Measurements from ENCODE around the gene ZNF638. TPM values are rescaled to one million over a fixed set of nuclear protein-coding genes. Genes with fewer than 3 reads are reported as not detected.
A peak's percentile ranks its signal among the peaks of the same experiment; 100 is the strongest.

ZNF638 gene
- total and polyA plus RNA-seq, 2 of the 4 experiments (the other 2 are of a cell fraction): 46.4 to 129 TPM

- in situ Hi-C loops (cut with MboI; ENCODE audit: low sequenced_read_pairs) (no loop called here), intact Hi-C loops (cut with micrococcal nuclease) (no loop called here), dilution Hi-C loops (cut with HindIII; ENCODE audit: low sequenced_read_pairs, unreplicated experiment) (no loop called here)
- Histone ChIP-seq H4K20me1 (ENCODE audit: insufficient read depth, low read length) (no peaks in the 10 kb centered on the region), H3K9me3 (ENCODE audit: control insufficient read depth, insufficient read depth, low read length) (peaks cover 4% of the 10 kb centered on the region), H3K27ac (ENCODE audit: insufficient read depth, low read length) (no peak overlapping the region), H3K23ac (ENCODE audit: low read depth, low read length) (no peak overlapping the region), H2BK5ac (ENCODE audit: low read depth, low read length, poor library complexity, severe bottlenecking) (no peak overlapping the region), H2BK20ac (ENCODE audit: low read depth, low read length) (no peak overlapping the region), H4K5ac (ENCODE audit: low read depth, low read length) (no peak overlapping the region), H3K18ac (ENCODE audit: low read depth, low read length) (no peak overlapping the region), H4K8ac (ENCODE audit: low read depth in 2 of 2, low read length in 2 of 2) (no peak overlapping the region), H3K4me1 (ENCODE audit: control insufficient read depth, insufficient read depth, low read length) (peaks cover 5% of the 10 kb centered on the region; the same call in 1 of the 2 replicates), H3K14ac (replicated peaks; ENCODE audit: low read depth, low read length) (no peak overlapping the region), H3K27me3 (ENCODE audit: control insufficient read depth, insufficient read depth, low read length) (peaks cover 35% of the 10 kb centered on the region), H3K79me1 (ENCODE audit: low read depth in 1 of 2, low read length in 2 of 2) (no peaks in the 10 kb centered on the region), H3K4ac (ENCODE audit: low read depth, low read length) (no peak overlapping the region), H4K91ac (ENCODE audit: insufficient read depth, low read depth, low read length) (no peak overlapping the region), H3K9me1 (ENCODE audit: insufficient read depth, low read length) (no peaks in the 10 kb centered on the region; the same call in 1 of the 2 replicates), H3K9ac (ENCODE audit: low read depth, low read length) (no peak overlapping the region), H2AK9ac (replicated peaks; ENCODE audit: low read depth, low read length, poor library complexity) (no peak overlapping the region), H2AK5ac (ENCODE audit: low read depth, low read length) (no peak overlapping the region), H2BK120ac (ENCODE audit: low read depth, low read length) (no peak overlapping the region), H3K56ac (ENCODE audit: extremely low read depth, insufficient read depth, low read length) (no peak overlapping the region), H2BK15ac (ENCODE audit: low read depth, low read length) (no peak overlapping the region), H3K4me3 (ENCODE audit: insufficient read depth, low read depth, low read length) (no peak overlapping the region), H3K4me2 (ENCODE audit: low read depth, low read length) (no peak overlapping the region), H3K36me3 (ENCODE audit: control insufficient read depth, insufficient read depth, low read length) (no peaks in the 10 kb centered on the region), H2AFZ (replicated peaks; ENCODE audit: low read length, poor library complexity) (peak overlapping the region; percentile 24)
- no peak for TF ChIP-seq FOS (IDR thresholded peaks at IDR 0.05; ENCODE audit: low read depth, low read length)
- no peak for TF ChIP-seq SMC3 (IDR thresholded peaks at IDR 0.05; ENCODE audit: low read depth, low read length)
- TF ChIP-seq RCOR1 (IDR thresholded peaks at IDR 0.05; ENCODE audit: insufficient replicate concordance, low read length): no peak
- TF ChIP-seq NFE2L2 (IDR thresholded peaks at IDR 0.05; ENCODE audit: low read depth, low read length): no peak
- no peak for TF ChIP-seq POLR2A (IDR thresholded peaks at IDR 0.05; ENCODE audit: low read depth, low read length)
- no peak for TF ChIP-seq MAZ (IDR thresholded peaks at IDR 0.05; ENCODE audit: borderline replicate concordance, low read depth, low read length)
- no peak for TF ChIP-seq CTCF (conservative IDR thresholded peaks at IDR 0.05; ENCODE audit: low read depth, low read length)
- no peak for TF ChIP-seq CEBPB (IDR thresholded peaks at IDR 0.05; ENCODE audit: low read depth, low read length)
- no peak for TF ChIP-seq MXI1 (IDR thresholded peaks at IDR 0.05; ENCODE audit: borderline replicate concordance, low read depth, low read length)
- TF ChIP-seq RAD21 (IDR thresholded peaks at IDR 0.05; ENCODE audit: low read length): no peak
- TF ChIP-seq USF2 (IDR thresholded peaks at IDR 0.05; ENCODE audit: low read depth, low read length): no peak
- TF ChIP-seq ELK1 (IDR thresholded peaks at IDR 0.05; ENCODE audit: borderline replicate concordance, low read depth, low read length): no peak
- TF ChIP-seq BHLHE40 (IDR thresholded peaks at IDR 0.05; ENCODE audit: low read depth, low read length): no peak
- TF ChIP-seq MAFK (IDR thresholded peaks at IDR 0.05; ENCODE audit: low read depth, low read length): no peak
- TF ChIP-seq CHD1 (IDR thresholded peaks at IDR 0.05; ENCODE audit: low read depth, low read length): no peak
- TF ChIP-seq RFX5 (IDR thresholded peaks at IDR 0.05; ENCODE audit: low read depth, low read length): no peak
- ATAC-seq (ENCODE audit: low read depth) (peak; percentile 54), DNase-seq (peak; percentile 58)
- no TSS peak for BruUV-seq (replicated peaks)
- CTCF ChIA-PET: no interaction called here
- 35% methylated on average over 2 of the region's 7 CpGs; no CpG with 5 or more reads in 1 of the 2 experiments for WGBS, 2 experiments (ENCODE audit: extremely low coverage in 2 of 2, insufficient read length in 1 of 2)
- POLR2A ChIA-PET (ENCODE audit: unreplicated experiment): no interaction called here
Measured at GRCh38 chr2:71458413-71459083, 127.0 kb downstream of the ZNF638 start.

Measured in IMR-90 (cell line).